WERI-Rb-1 (cell line): ENCODE measurements around the gene SOCS2.

Experiments
- DNase-seq: peaks from one replicate; pipeline ENCODE4 v3.0.0-alpha.2; 2020
- H3K27ac ChIP-seq: fragments of 250-450 bp; sonication (Bioruptor Pico); 2 replicates; pipeline ENCODE4 v1.5.1; 2020; ENCODE audit warnings: mild to moderate bottlenecking, moderate library complexity
- H3K27me3 ChIP-seq: fragments of 250-450 bp; sonication (Bioruptor Pico); 2 replicates; pipeline ENCODE4 v1.5.1; 2021; ENCODE audit warnings: mild to moderate bottlenecking, low read depth, moderate library complexity; ENCODE audit not compliant: insufficient read depth, severe bottlenecking
- H3K36me3 ChIP-seq: fragments of 250-450 bp; sonication (Bioruptor Pico); 2 replicates; pipeline ENCODE4 v1.5.1; 2020; ENCODE audit warnings: mild to moderate bottlenecking, moderate library complexity
- H3K4me3 ChIP-seq: 2 replicates; pipeline ENCODE4 v1.5.1; 2011; ENCODE audit warnings: low read depth, mild to moderate bottlenecking, control low read depth, low read length
- H3K9me3 ChIP-seq: fragments of 250-450 bp; sonication (Bioruptor Pico); 2 replicates; pipeline ENCODE4 v1.5.1; 2021; ENCODE audit warnings: mild to moderate bottlenecking, moderate library complexity; ENCODE audit not compliant: severe bottlenecking
- CTCF ChIP-seq: IDR thresholded peaks from 2 replicates; pipeline ENCODE4 v1.5.1; 2011; ENCODE audit warnings: low read depth, mild to moderate bottlenecking, control low read depth, inconsistent platforms, low read length

The SOCS2 gene

GRCh38 chr12:93569656-93570551, 2.6 kb upstream of the SOCS2 start:
- peak; percentile 88 for DNase-seq
- peak overlapping the region; percentile 95 for H3K27ac ChIP-seq

GRCh38 chr12:93570552-93571364, 1.7 kb upstream of the SOCS2 start:
- no peaks in the 10 kb centered on the region for H3K9me3 ChIP-seq
- TF ChIP-seq CTCF: no peak
- peak overlapping the region; percentile 95 for H3K27ac ChIP-seq
- DNase-seq: peak; percentile 91
- H3K4me3 ChIP-seq: peak overlapping the region; percentile 74
- H3K36me3 ChIP-seq: peaks cover 12% of the 10 kb centered on the region
- H3K27me3 ChIP-seq: no peaks in the 10 kb centered on the region

More at GRCh38 chr12:93569656-93570551, 2.6 kb upstream of the SOCS2 start:
- H3K27me3 ChIP-seq: no peaks in the 10 kb centered on the region
- no peaks in the 10 kb centered on the region for H3K9me3 ChIP-seq
- H3K4me3 ChIP-seq: peak overlapping the region; percentile 74
- peaks cover 7% of the 10 kb centered on the region for H3K36me3 ChIP-seq
- TF ChIP-seq CTCF: peak; percentile 71

- H3K27ac ChIP-seq: peak overlapping the region; percentile 95
- peak overlapping the region; percentile 74 for H3K4me3 ChIP-seq
Observed at GRCh38 chr12:93571365-93571924, 1.0 kb upstream of the SOCS2 start.

GRCh38 chr12:93572712-93573551, 457 bp downstream of the SOCS2 start:
- DNase-seq: no peak
- H3K27ac ChIP-seq: no peak overlapping the region
- H3K27me3 ChIP-seq: no peaks in the 10 kb centered on the region
- peaks cover 16% of the 10 kb centered on the region for H3K36me3 ChIP-seq
- TF ChIP-seq CTCF: no peak
- H3K4me3 ChIP-seq: no peak overlapping the region
- H3K9me3 ChIP-seq: no peaks in the 10 kb centered on the region

More at GRCh38 chr12:93571365-93571924, 1.0 kb upstream of the SOCS2 start:
- peak; percentile 62 for TF ChIP-seq CTCF
- DNase-seq: peak; percentile 93
- Histone ChIP-seq H3K36me3 (peaks cover 12% of the 10 kb centered on the region), H3K9me3 (no peaks in the 10 kb centered on the region), H3K27me3 (no peaks in the 10 kb centered on the region)

GRCh38 chr12:93573552-93574223, 1.2 kb downstream of the SOCS2 start:
- DNase-seq: no peak
- no peak for TF ChIP-seq CTCF
- Histone ChIP-seq H3K27me3 (no peaks in the 10 kb centered on the region), H3K4me3 (no peak overlapping the region), H3K9me3 (no peaks in the 10 kb centered on the region), H3K36me3 (peaks cover 16% of the 10 kb centered on the region), H3K27ac (no peak overlapping the region)
